Endothelial cell of umbilical vein (primary cell): ENCODE data around the gene PMFBP1. TPM values are rescaled to one million over a fixed set of nuclear protein-coding genes. Genes with fewer than 3 reads are reported as not detected.

Source experiments
- BruUV-seq: library from RNA; stranded (reverse); fragments of 400-500 nt; replicated peaks from 2 replicates; lab custom pipeline; 2021; lab: Mats Ljungman, UMichigan
- CTCF ChIA-PET: fragments of 300-600, 350-600 bp; sonication (Branson Sonifier 250); formaldehyde crosslinking; loops from one replicate; lab custom pipeline; 2021; ENCODE audit warnings: antibody characterized with exemption, inconsistent platforms; lab: Charles Lee
- POLR2A ChIA-PET: fragments of 300-600, 350-600 bp; sonication (Branson Sonifier 250); formaldehyde crosslinking; loops from one replicate; lab custom pipeline; 2021; ENCODE audit warnings: antibody characterized with exemption, inconsistent platforms; lab: Charles Lee
- DNase-seq: peaks from one replicate; pipeline ENCODE4 v3.0.0-alpha.2; 2011; ENCODE audit warnings: low read depth, low spot score
- FAIRE-seq: peaks from 2 replicates; lab custom pipeline; 2011; peaks lifted over from hg19 to GRCh38; lab: Jason Lieb, UNC
- H2AFZ ChIP-seq: 2 replicates; pipeline ENCODE4 v1.6.0; 2012; ENCODE audit warnings: low read depth, low read length, control low read depth, inconsistent platforms
- H3K27ac ChIP-seq: 2 replicates; pipeline ENCODE4 v1.5.1; 2011; ENCODE audit warnings: low read depth, mild to moderate bottlenecking, control low read depth, low read length, moderate library complexity; ENCODE audit not compliant: insufficient read depth
- H3K27me3 ChIP-seq, 2 experiments: 2 replicates each; pipeline versions ENCODE4 v1.6.0 to v1.6.1; 2011; ENCODE audit warnings: low read length in 2 of 2, mixed read lengths in 1 of 2; ENCODE audit not compliant: control insufficient read depth in 2 of 2, insufficient read depth in 2 of 2
- H3K36me3 ChIP-seq, 2 experiments: 2 replicates in 1 of 2; 3 replicates in 1 of 2; pipeline ENCODE4 v1.5.1; 2011; ENCODE audit warnings: low read length in 2 of 2, mild to moderate bottlenecking in 1 of 2, moderate library complexity in 1 of 2; ENCODE audit not compliant: control insufficient read depth in 2 of 2, insufficient read depth in 2 of 2; ENCODE audit errors: extremely low read depth in 1 of 2
- H3K4me1 ChIP-seq: 3 replicates; pipeline ENCODE4 v1.5.1; 2011; ENCODE audit warnings: mild to moderate bottlenecking, low read length; ENCODE audit not compliant: control insufficient read depth, insufficient read depth; ENCODE audit errors: extremely low read depth
- H3K4me2 ChIP-seq: 2 replicates; pipeline ENCODE4 v1.6.1; 2011; ENCODE audit warnings: low read length, control low read depth, mixed read lengths; ENCODE audit not compliant: insufficient read depth
- H3K4me3 ChIP-seq, 3 experiments: fragments of 200-600 bp in 1 of 3; sonication (generic), shearing (Covaris generic) in 1 of 3; replicated peaks in 1 of 3; 2 replicates each; pipeline ENCODE4 v1.5.1; 2011 to 2016; ENCODE audit warnings: control low read depth in 3 of 3, low read length in 3 of 3, mild to moderate bottlenecking in 2 of 3, inconsistent platforms in 1 of 3, low read depth in 1 of 3, moderate library complexity in 1 of 3; ENCODE audit not compliant: insufficient read depth in 1 of 3
- H3K79me2 ChIP-seq: 2 replicates; pipeline ENCODE4 v1.6.0; 2012; ENCODE audit warnings: low read length, inconsistent platforms; ENCODE audit not compliant: control insufficient read depth, insufficient read depth
- H3K9ac ChIP-seq: replicated peaks from 2 replicates; pipeline ENCODE3; 2011; ENCODE audit warnings: low read length, control low read depth; ENCODE audit not compliant: insufficient read depth; ENCODE audit errors: extremely low read depth
- H3K9me1 ChIP-seq: replicated peaks from 3 replicates; pipeline ENCODE4 v1.6.0; 2011; ENCODE audit warnings: mild to moderate bottlenecking, low read length; ENCODE audit not compliant: control insufficient read depth, insufficient read depth; ENCODE audit errors: extremely low read depth
- H3K9me3 ChIP-seq: replicated peaks from 2 replicates; pipeline ENCODE4 v1.5.1; 2012; ENCODE audit warnings: low read length, inconsistent platforms; ENCODE audit not compliant: control insufficient read depth, insufficient read depth
- H4K20me1 ChIP-seq: replicated peaks from 2 replicates; pipeline ENCODE3; 2011; ENCODE audit warnings: mild to moderate bottlenecking, low read length; ENCODE audit not compliant: control insufficient read depth, insufficient read depth; ENCODE audit errors: extremely low read depth
- EZH2 ChIP-seq: IDR thresholded peaks from 2 replicates; pipeline ENCODE4 v1.6.1; 2012; ENCODE audit warnings: borderline replicate concordance, low read depth, mild to moderate bottlenecking, moderate library complexity, low read length, inconsistent platforms; ENCODE audit not compliant: severe bottlenecking
- FOS ChIP-seq: IDR thresholded peaks from 2 replicates; pipeline ENCODE4 v1.6.1; 2011; ENCODE audit warnings: mild to moderate bottlenecking, low read length, moderate library complexity, borderline replicate concordance; ENCODE audit not compliant: insufficient read depth
- GATA2 ChIP-seq: IDR thresholded peaks from 2 replicates; pipeline ENCODE4 v1.7.0; 2011; ENCODE audit warnings: low read depth, mild to moderate bottlenecking, moderate library complexity, mixed read lengths, low read length; ENCODE audit not compliant: insufficient read length, insufficient read depth
- JUN ChIP-seq: IDR thresholded peaks from 2 replicates; pipeline ENCODE4 v1.6.1; 2011; ENCODE audit warnings: borderline replicate concordance, low read depth; ENCODE audit not compliant: insufficient read length, insufficient read depth
- MYC ChIP-seq: IDR thresholded peaks from one replicate; pipeline ENCODE4 v1.6.1; 2011; ENCODE audit warnings: mild to moderate bottlenecking, low read depth, low read length
- POLR2A ChIP-seq: IDR thresholded peaks from 2 replicates; pipeline ENCODE4 v1.6.1; 2012; ENCODE audit warnings: low read depth, mild to moderate bottlenecking, control low read depth, low read length
- POLR2AphosphoS5 ChIP-seq: IDR thresholded peaks from 2 replicates; pipeline ENCODE4 v1.6.1; 2012; ENCODE audit warnings: low read depth, mild to moderate bottlenecking, control low read depth, low read length, moderate library complexity; ENCODE audit not compliant: insufficient read depth
- dilution Hi-C: fragments of 300-500 bp; cut with MboI; formaldehyde crosslinking; loops from one replicate; pipeline ENCODE4 v1.15.0; 2019; ENCODE audit warnings: low sequenced_read_pairs; ENCODE audit not compliant: extremely low pct_ligation_motif_present
- intact Hi-C: fragments of 100-400 bp; cut with micrococcal nuclease; formaldehyde crosslinking; loops from one replicate; pipeline ENCODE4 v1.10.0; 2022
- polyA plus RNA-seq, 4 experiments: library from polyadenylated mRNA; depleted of rRNA in 3 of 4; stranded (reverse) in 3 of 4; unstranded in 1 of 4; fragments of >200 nt; gene quantifications; 2 replicates each; pipeline versions ENCODE4 v1.2.1 to v1.2.3, GENCODE V29; 2011 to 2012; ENCODE audit warnings: missing spikeins in 1 of 4
- total RNA-seq: library from RNA; stranded (reverse); gene quantifications from 2 replicates; pipeline ENCODE4 v1.2.3, GENCODE V29; 2021
- TF ChIP-seq, protein P1 (sequence below), 2 donors: IDR thresholded peaks; 1 replicate in 1 of 2; 2 replicates in 1 of 2; pipeline ENCODE4 v1.5.1; 2011; ENCODE audit warnings: low read length in 2 of 2, mild to moderate bottlenecking in 2 of 2, moderate library complexity in 2 of 2, control low read depth in 1 of 2, inconsistent platforms in 1 of 2, low read depth in 1 of 2; ENCODE audit not compliant: insufficient read depth in 1 of 2; ENCODE audit errors: extremely low read depth in 1 of 2
- TF ChIP-seq, protein P2 (sequence below): IDR thresholded peaks from 2 replicates; pipeline ENCODE4 v1.6.1; 2011; ENCODE audit not compliant: insufficient read depth, insufficient read length

Gene PMFBP1
- total and polyA plus RNA-seq, 2 donors (not counting 3 experiments of a cell fraction or from before 2014, with no cell fraction given): 0.12 to 0.42 TPM

DNA sequence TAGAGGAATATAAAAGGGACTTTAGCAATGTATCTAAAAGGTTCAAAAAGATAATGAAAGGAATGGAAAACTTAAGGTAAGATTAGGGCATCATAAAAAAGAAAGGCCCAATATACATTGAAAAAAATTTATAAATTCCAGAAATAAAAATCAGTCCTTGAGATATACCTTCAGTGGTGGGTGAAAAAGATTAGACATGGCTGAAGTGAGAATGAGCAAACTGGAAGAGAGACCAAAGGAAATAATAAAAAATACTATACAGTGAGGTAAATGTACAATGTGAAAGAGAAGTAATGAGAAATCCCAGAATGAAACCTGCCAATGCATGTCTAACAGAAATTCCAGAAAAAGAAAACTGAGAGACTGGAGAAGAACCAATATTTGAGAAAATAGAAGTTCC lies 42.9 kb upstream of the PMFBP1 start:
- no peaks in the 10 kb centered on the region for H3K9me3 ChIP-seq
- no peak overlapping the region for H3K27ac ChIP-seq
- no peaks in the 10 kb centered on the region for H4K20me1 ChIP-seq
- no peaks in the 10 kb centered on the region for H3K9me1 ChIP-seq
- DNase-seq (no peak), FAIRE-seq (no peak)
- no peaks in the 10 kb centered on the region for H3K79me2 ChIP-seq
- no peak overlapping the region for H2AFZ ChIP-seq
- dilution Hi-C loops: no loop called here
- no peak for TF ChIP-seq JUN
- TF ChIP-seq POLR2A: no peak
- TF ChIP-seq MYC: no peak
- no peak for TF ChIP-seq GATA2
- TF ChIP-seq EZH2: no peak
- TF ChIP-seq, protein P1, sequence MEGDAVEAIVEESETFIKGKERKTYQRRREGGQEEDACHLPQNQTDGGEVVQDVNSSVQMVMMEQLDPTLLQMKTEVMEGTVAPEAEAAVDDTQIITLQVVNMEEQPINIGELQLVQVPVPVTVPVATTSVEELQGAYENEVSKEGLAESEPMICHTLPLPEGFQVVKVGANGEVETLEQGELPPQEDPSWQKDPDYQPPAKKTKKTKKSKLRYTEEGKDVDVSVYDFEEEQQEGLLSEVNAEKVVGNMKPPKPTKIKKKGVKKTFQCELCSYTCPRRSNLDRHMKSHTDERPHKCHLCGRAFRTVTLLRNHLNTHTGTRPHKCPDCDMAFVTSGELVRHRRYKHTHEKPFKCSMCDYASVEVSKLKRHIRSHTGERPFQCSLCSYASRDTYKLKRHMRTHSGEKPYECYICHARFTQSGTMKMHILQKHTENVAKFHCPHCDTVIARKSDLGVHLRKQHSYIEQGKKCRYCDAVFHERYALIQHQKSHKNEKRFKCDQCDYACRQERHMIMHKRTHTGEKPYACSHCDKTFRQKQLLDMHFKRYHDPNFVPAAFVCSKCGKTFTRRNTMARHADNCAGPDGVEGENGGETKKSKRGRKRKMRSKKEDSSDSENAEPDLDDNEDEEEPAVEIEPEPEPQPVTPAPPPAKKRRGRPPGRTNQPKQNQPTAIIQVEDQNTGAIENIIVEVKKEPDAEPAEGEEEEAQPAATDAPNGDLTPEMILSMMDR (IDR thresholded peaks at IDR 0.05; ENCODE audit: extremely low read depth in 1 of 2, insufficient read depth in 1 of 2, low read depth in 1 of 2, low read length in 2 of 2): no peak
- no peak for TF ChIP-seq FOS
- TF ChIP-seq POLR2AphosphoS5: no peak
- TF ChIP-seq, protein P2, sequence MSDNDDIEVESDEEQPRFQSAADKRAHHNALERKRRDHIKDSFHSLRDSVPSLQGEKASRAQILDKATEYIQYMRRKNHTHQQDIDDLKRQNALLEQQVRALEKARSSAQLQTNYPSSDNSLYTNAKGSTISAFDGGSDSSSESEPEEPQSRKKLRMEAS: no peak
- H3K9ac ChIP-seq: no peak overlapping the region
- peaks cover 3% of the 10 kb centered on the region in 2 experiments for H3K27me3 ChIP-seq
- H3K4me2 ChIP-seq: no peak overlapping the region
- ChIA-PET CTCF (no interaction called here), POLR2A (no interaction called here)
- H3K4me3 ChIP-seq: no peak overlapping the region
- no peaks in the 10 kb centered on the region for H3K4me1 ChIP-seq
- intact Hi-C loops: no loop called here
- H3K36me3 ChIP-seq: no peaks in the 10 kb centered on the region
- no TSS peak for BruUV-seq
